ENCODE data around the gene TLE6.
"Not testable (repeated sequence)": the region's sequence is repeated elsewhere in the genome, so short reads cannot be mapped to it uniquely, and the experiment has no call there.

Gene TLE6

DNA sequence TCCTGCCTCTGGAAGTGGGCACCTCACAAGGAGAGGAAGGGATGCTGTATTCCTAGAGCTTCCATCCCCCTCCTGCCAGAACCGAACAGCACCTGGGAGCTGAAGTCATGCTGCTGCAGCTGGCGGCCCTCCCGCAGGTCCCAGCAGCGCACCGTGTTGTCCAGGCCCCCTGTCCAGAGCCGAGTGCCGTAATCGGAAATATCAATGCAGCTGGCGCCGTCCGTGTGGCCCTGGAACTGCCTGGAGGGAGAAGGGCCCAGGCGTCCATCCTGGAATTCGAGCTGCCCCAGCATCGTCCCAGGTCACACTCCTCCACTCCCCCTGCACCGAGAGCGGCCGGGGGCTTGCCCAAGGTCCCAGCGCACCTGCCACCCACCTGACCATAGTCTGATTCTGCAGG, 28.0 kb downstream of the TLE6 start:
- no peak for DNase-seq

DNA sequence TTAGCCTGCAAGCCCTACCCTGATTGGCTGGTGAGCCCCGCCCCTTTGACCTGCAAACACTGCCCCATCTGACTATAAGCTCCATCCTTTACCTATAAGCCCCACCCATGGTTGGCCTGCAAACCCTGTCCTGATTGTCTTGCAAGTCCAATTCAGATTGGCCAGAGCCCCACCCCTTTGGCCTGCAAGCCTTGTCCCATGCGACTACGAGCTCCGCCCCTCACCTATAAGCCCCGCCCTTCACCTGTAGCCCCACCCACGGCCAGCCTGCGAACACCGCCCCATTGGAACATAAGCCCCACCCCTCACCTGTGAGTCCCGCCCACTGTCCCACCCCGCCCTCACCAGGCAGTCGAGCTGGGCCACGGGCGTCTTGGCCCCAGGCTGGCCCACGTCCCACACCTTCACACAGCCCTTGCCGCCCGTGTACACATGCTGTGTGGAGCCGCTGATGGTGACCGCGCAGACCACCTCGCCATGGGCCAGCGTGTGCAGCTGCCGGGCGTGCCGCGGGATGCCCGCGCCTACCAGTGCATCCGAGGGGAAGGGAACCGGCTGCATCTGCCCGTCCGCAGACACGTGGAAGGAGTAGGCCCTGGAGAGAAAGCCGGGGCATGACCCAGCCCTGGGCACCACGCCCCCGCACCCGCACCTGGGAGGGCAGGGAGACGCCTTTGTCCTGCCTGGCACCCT, 28.9 kb downstream of the TLE6 start:
- peak; percentile 9 for DNase-seq

- no peak for DNase-seq
Measured at GRCh38 chr19:3007975-3008374, 30.6 kb downstream of the TLE6 start.

GRCh38 chr19:3008994-3009393, 31.6 kb downstream of the TLE6 start:
- DNase-seq = no peak

- no peak for DNase-seq
Measured at GRCh38 chr19:3010871-3011270, 33.5 kb downstream of the TLE6 start.

DNA sequence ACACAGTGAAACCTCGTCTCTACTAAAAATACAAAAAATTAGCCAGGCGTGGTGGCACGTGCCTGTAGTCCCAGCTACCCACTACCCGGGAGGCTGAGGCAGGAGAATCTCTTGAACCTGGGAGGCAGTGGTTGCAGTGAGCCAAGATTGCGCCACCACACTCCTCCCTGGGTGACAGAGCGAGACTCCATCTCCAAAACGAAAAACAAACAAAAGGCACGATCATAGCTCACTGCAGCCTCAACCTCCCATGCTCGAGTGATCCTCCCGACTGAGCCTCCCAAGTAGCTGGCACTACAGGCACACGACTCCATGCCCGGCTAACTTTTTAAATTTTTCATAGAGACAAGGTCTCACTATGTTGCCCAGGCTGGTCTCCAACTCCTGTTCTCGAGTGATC, 34.7 kb downstream of the TLE6 start:
- DNase-seq = not testable (repeated sequence)

DNA sequence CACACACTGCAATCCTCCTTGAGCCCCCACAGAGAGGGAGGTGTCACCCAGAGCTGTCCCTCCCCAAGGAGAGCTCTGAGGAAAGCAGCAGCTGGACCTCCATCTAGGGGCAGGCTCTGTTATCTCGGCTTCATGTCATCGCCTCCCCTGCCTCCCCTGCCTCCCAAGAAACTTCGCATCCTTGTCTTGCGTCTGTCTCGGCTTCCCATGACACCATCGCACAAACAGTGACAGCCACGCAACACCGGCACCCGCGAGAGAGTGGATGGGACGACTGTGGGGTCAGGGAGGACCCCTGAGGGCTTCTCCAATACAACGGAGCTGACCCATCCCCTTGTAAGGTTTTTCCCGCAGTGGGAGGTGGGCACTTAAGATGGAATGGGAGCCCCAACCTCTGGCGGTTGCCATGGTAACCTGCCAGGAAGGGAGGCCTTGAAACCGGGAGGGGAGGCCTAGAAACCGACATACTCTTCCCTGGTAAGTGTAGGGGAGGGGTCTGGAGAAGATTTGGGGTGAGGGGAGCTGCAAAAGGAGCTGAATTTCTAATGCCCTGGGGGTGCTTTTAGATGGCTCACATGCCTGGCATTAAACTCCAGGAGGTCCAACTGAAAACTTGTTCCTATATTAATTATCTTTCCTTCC, 35.4 kb downstream of the TLE6 start:
- no peak for DNase-seq

- DNase-seq = no peak
Measured at GRCh38 chr19:3013263-3013725, 35.9 kb downstream of the TLE6 start.

DNA sequence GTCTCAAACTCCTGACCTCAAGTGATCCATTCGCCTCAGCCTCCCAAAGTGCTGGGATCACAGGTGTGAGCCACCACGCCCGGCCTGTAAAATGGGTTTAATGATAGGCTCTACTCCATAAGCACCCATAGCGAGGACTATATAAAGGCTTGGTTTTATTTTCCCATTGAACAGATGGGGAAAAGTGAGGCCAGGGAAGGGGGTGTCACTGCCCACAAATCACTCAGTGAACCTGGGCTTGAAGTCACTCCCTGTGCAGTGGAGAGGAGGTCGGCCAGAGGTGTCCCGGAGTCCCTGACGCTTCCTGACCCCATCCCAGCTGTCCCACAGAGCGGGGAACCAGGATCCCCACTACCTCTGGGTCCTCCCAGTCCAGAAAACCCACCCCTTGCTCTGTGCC, 36.8 kb downstream of the TLE6 start:
- no peak for DNase-seq

DNA sequence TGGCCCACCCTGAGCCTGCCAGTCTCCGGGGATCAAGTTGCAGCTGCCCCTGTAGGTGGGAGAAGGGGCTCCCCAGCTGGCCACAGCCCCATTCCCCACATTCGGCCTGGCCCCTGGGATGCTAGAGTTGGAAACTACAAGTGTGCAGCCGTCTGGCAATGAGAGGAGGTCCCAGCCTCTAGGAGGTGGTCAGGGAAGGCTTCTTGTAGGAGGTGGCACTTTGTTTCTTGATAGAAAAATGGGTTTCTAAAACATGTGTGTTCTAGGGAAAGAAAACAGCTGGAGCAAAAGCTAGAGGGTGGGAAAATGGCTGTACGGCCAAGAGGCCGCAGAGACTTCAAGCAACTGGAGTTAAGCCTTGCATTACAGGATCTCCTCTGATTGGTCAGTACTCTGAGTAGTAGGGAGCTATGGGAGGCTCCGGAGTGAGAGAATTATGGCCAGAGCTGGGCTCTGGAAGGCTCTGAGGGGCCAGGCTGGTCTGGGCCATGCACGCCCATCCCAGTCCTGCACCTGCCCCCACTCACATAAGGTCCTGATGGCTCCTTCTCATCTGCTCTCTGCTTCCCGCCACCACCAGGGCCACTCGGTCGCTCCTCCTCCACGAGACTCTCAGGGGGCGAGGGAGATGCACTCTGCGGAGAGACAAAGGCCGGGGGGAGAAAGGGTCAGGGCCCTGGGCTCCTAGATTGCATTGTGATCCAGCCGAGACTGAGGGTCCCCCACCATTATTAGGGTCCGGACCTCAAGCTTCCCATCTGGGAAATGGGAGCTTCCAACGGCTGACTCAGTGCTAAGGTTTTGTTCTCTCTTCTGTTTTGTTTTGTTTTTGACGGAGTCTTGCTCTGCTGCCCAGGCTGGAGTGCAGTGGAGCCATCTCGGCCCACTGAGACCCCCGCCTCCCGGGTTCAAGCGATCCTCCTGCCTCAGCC, 38.0 kb downstream of the TLE6 start:
- DNase-seq = no peak

- no peak for DNase-seq
Measured at GRCh38 chr19:3017923-3018322, 40.6 kb downstream of the TLE6 start.

- no peak for DNase-seq
Measured at GRCh38 chr19:3019211-3019854, 42.0 kb downstream of the TLE6 start.

DNA sequence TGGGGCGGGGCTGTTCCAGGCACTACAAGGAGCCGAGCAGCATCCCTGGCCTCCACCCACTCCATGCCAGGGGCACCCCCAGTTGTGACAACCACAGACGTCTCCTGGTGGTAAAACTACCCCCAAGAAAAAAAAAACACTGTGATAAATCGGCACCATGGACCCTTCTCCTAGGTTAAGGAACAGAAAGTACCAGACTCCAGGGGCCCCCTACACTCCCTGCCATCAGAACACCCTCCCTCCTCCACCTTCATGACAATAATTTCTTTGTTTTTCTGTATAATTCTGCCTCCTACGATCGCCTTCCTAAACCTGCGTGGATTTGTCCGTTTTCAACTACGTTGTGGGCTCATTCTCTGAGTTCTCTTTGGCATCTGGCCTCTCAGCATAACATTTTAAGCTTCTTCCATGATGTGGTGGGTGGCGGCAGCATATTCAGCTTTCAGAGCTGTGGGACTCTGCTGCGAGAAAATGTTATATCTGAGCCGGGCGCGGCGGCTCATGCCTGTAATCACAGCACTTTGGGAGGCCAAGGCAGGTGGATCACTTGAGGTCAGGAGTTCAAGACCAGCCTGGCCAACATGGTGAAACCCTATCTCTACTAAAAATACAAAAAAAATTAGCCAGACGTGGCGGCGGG, 43.1 kb downstream of the TLE6 start:
- no peak for DNase-seq

DNA sequence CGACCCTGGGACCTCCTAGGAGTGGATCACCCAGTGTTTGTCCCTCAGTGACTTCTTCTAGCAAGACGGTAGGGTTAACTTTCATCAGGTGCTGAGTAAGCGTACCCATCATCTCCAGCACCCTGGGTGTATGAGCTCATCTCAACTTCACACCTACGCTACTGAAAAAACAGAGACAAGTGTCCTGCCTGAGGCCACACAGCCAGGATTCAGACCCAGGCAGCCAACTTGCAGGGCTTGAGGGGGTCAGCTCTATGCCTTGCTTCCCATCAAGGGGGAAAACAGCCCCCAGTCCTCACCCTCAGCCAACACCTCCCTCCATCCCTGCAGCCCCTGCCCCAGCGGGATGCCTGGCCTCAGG, 47.1 kb downstream of the TLE6 start:
- no peak for DNase-seq

- no peak for DNase-seq
Measured at GRCh38 chr19:3024870-3025548, 47.6 kb downstream of the TLE6 start.

DNA sequence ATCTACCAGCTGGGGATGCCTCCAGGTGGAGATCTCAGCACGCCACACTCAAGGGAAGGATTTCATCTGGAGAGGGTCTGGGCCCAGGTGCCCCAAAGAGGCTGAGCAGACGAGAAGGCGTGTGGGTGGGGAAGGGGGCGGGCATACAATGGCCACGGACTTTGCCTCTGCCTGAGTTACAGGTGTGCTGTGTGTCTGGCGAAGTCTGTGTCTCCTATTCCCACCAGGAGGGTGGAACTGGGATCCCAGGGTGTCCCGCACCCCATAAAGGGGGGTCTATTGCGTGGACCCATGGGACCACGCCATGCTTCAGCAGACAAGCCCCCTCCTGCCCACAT, 48.2 kb downstream of the TLE6 start:
- no peak for DNase-seq

- DNase-seq = no peak
Measured at GRCh38 chr19:3026768-3027167, 49.4 kb downstream of the TLE6 start.

- no peak for DNase-seq
Measured at GRCh38 chr19:3027292-3027691, 49.9 kb downstream of the TLE6 start.

GRCh38 chr19:3027981-3028304, 50.6 kb downstream of the TLE6 start:
- no peak for DNase-seq

DNA sequence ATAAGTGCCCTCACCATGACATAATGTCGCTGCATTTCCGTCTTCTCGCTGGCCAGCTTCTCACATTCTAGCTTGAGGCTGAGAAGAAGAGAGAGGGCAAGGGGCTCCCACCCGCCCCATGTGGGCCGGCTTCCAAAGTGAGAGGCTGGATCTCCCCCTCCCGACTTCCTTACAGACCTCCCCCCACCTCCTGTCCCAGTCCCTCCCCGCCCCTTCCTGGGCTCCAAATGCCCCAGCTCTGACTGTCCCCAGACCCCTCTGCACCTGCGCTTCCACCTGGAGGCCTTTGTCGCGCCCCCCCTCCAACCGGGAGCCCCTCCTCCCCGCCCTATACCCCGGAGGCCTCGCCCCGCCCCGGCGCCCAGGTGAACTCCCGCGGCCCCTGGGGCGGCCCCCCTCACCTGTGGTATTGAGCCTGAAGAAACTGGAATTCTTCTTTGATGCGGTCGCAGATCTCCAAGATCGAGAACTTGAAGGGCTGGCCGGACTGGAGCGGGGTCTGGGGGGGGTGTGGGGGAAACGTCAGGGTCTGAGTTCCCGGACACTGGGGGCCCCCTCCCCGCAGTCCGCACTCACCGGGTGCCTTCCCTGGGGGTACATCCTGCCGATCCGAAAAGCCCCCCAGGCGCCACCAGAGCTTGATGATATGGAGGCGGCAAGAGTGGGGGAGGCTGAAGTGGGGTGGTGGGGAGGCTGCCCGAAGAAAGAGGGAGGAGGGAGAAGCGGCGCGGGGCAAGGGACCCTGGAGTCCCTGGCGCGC, 51.1 kb downstream of the TLE6 start:
- DNase-seq = no peak

DNA sequence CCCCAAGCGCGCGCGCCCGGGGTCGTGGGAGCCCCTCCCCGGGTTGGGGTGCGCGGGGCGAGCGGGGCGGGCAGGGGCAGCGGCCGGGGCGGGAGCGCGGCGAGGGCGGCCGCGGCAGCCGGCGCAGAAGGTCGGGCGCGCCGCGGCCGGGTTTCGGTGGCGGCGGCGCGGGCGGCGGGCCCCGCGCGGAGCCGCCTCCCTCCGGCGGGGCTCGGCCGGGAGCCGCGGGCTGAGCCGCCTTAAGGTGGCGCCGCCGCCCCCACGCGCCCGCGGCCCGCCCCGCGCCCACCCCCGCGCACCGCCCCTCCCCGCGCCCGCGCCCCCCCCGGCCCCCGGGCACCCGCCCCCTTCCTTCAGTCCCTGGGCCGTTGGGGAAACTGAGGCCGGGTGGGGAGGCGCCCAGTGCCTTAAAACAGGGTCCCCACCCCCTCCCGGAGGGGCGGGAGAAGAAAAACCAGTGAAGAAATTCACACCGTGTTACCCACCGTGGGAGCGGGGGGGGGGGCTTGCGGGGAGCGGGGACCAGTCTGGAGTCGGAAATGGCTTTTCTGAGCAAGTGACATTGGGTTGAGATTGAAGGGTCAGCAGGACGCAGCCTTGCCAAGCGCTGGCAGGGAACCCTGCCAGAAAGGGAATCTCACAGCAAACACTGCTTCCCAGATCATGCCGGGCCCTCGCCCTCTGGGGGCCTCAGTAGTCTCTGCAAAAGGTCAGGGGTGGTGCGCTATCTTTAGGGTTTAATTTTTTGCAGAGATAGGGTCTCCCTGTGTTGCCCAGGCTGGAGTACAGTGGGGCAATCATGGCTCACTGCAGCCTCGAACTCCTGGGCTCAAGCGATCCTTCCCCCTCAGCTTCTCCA, 51.9 kb downstream of the TLE6 start, which contains the start of gene TLE2:
Gene TLE2 (minus strand): TSS at position 216 of the 859 bp plus-strand sequence. CDS start 376 bp downstream, outside the sequence.
- DNase-seq = no peak
